ENCODE results near the gene S100A16. TPM values are rescaled to one million over a fixed set of nuclear protein-coding genes. Genes with fewer than 3 reads are reported as not detected.

Gene S100A16
- total RNA-seq, 1 donor from 2014 or later: 38.8 TPM

- intact Hi-C loops (cut with micrococcal nuclease): no loop called here
- TF ChIP-seq CTCF (IDR thresholded peaks at IDR 0.05; ENCODE audit: borderline replicate concordance): no peak
- Histone ChIP-seq H3K4me1 (peaks cover 14% of the 10 kb centered on the region), H3K27ac (replicated peaks) (no peak overlapping the region), H3K27me3 (ENCODE audit: low read depth) (no peaks in the 10 kb centered on the region), H3K36me3 (no peaks in the 10 kb centered on the region), H3K4me3 (no peak overlapping the region), H3K9me3 (replicated peaks) (no peaks in the 10 kb centered on the region)
- DNase-seq: no peak
Measured at GRCh38 chr1:153557877-153558276, 55.1 kb downstream of the S100A16 start.

Other genes with a start within 250 kb of the S100A16 start
- gene S100A12, start 237.5 kb downstream of the S100A16 start, total RNA-seq: 2.3 TPM
- 26.6 TPM for gene S100A8, start 222.1 kb downstream of the S100A16 start, total RNA-seq
- gene S100A7A, start 196.6 kb downstream of the S100A16 start, total RNA-seq: not detected
- gene S100A7, start 152.5 kb downstream of the S100A16 start, total RNA-seq: not detected
- gene S100A6, start 77.1 kb downstream of the S100A16 start, total RNA-seq: 336 TPM
- gene S100A5, start 72.2 kb downstream of the S100A16 start, total RNA-seq: not detected
- 137 TPM for gene S100A4, start 67.3 kb downstream of the S100A16 start, total RNA-seq
- gene S100A3, start 63.9 kb downstream of the S100A16 start, total RNA-seq: 0.36 TPM
- 2.7 TPM for gene S100A2, start 47.3 kb downstream of the S100A16 start, total RNA-seq
- gene S100A14, start 3.2 kb upstream of the S100A16 start, total RNA-seq: 6.5 TPM
- 131 TPM for gene S100A13, start 14.4 kb upstream of the S100A16 start, total RNA-seq
- 2,012 TPM for gene S100A1, start 15.3 kb upstream of the S100A16 start, total RNA-seq
- gene CHTOP, start 20.9 kb upstream of the S100A16 start, total RNA-seq: 75.5 TPM
- gene SNAPIN, start 45.6 kb upstream of the S100A16 start, total RNA-seq: 67.0 TPM
- 61.6 TPM for gene ILF2, start 57.9 kb upstream of the S100A16 start, total RNA-seq
- 10.4 TPM for gene NPR1, start 65.6 kb upstream of the S100A16 start, total RNA-seq
- 34.3 TPM for gene INTS3, start 114.9 kb upstream of the S100A16 start, total RNA-seq
- gene SLC27A3, start 162.3 kb upstream of the S100A16 start, total RNA-seq: 10.5 TPM

All from left ventricle myocardium inferior (tissue), 1 donor.